ENCODE results near the gene CFD. TPM values are rescaled to one million over a fixed set of nuclear protein-coding genes. Genes with fewer than 3 reads are reported as not detected.
A peak's percentile ranks its signal among the peaks of the same experiment; 100 is the strongest.

CFD gene
- total RNA-seq, 6 donors from 2014 or later: 101 to 393 (median 259) TPM

DNA sequence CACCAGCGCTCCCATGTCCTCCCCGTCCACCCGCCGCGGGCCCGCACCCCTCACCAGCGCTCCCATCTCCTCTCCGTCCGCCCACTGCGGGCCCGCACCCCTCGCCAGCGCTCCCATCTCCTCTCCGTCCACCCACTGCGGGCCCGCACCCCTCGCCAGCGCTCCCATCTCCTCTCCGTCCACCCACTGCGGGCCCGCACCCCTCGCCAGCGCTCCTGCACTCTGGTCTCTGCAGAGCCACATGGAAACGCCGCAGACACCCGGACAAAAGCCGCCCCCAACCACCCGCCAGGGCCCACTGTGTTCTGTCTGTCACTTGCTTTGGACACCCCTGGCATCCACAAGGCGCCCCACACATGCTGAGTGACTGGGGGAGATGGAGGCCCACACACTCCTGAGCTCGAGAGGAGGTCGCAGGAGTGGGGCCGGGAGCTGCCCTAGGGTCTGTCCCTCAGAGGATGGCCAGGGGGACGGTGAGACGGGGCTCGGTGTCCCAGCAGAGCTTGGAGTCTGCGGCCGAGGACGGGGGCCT lies 7.4 kb downstream of the CFD start:
- 87 to 91% methylated on average over 37 of the region's 38 CpGs for WGBS, 2 donors
- peak in 1 of 2 donors; percentile 82 for DNase-seq
- H3K4me1 ChIP-seq: peaks cover 16 to 25% (median 24%) of the 10 kb centered on the region in 4 donors

DNA sequence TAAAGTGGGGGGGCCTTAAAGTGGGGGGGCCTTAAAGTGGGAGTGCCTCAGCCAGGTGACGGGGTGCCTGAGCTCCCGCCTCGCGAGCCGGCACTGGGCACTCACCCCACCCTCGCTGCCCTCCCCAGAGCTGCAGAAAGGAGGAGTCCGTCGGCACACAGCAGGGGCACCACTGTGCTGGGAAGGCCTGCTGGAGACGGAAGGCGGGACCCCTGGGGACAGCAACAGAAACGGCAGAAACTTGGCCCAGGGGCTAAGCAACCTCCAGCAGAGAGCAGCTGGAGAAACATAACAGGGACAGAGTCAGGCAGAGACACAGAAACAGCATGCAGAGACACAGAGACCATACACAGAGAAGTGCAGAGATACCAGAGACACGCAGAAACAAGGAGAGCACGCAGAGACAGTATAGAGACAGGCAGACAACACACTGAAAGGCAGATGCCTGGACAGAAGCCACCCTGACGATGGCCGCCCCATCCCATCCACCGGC lies 7.9 kb downstream of the CFD start:
- H3K9me3 ChIP-seq: no peaks in the 10 kb centered on the region
- TF ChIP-seq EP300 (IDR thresholded peaks at IDR 0.05) (no peak), POLR2A (IDR thresholded peaks at IDR 0.05) (no peak), POLR2AphosphoS5 (IDR thresholded peaks at IDR 0.05) (no peak)
- TF ChIP-seq, protein P1, sequence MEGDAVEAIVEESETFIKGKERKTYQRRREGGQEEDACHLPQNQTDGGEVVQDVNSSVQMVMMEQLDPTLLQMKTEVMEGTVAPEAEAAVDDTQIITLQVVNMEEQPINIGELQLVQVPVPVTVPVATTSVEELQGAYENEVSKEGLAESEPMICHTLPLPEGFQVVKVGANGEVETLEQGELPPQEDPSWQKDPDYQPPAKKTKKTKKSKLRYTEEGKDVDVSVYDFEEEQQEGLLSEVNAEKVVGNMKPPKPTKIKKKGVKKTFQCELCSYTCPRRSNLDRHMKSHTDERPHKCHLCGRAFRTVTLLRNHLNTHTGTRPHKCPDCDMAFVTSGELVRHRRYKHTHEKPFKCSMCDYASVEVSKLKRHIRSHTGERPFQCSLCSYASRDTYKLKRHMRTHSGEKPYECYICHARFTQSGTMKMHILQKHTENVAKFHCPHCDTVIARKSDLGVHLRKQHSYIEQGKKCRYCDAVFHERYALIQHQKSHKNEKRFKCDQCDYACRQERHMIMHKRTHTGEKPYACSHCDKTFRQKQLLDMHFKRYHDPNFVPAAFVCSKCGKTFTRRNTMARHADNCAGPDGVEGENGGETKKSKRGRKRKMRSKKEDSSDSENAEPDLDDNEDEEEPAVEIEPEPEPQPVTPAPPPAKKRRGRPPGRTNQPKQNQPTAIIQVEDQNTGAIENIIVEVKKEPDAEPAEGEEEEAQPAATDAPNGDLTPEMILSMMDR (IDR thresholded peaks at IDR 0.05): no peak
- H3K4me1 ChIP-seq: peaks cover 17 to 25% (median 25%) of the 10 kb centered on the region in 4 donors
- no peak overlapping the region for H3K27ac ChIP-seq
- no peak for DNase-seq
- peaks cover 0 to 46% (median 37%) of the 10 kb centered on the region in 4 donors for H3K36me3 ChIP-seq
- ATAC-seq (ENCODE audit: low FRiP score in 2 of 2): no peak
- no peaks in the 10 kb centered on the region for H3K27me3 ChIP-seq
- no peak overlapping the region for H3K4me3 ChIP-seq
- WGBS, 2 donors: 84 to 89% methylated on average over 12 to 16 of the region's 16 CpGs

More for the DNA sequence above, 7.4 kb downstream of the CFD start:
- Histone ChIP-seq H3K9me3 (no peaks in the 10 kb centered on the region), H3K4me3 (no peak overlapping the region), H3K27me3 (no peaks in the 10 kb centered on the region), H3K36me3 (peaks cover 0 to 43% (median 34%) of the 10 kb centered on the region in 4 donors), H3K27ac (no peak overlapping the region)
- no peak for ATAC-seq (ENCODE audit: low FRiP score in 2 of 2)
- TF ChIP-seq POLR2AphosphoS5 (IDR thresholded peaks at IDR 0.05) (no peak), POLR2A (IDR thresholded peaks at IDR 0.05) (no peak), EP300 (IDR thresholded peaks at IDR 0.05) (no peak)
- TF ChIP-seq, protein P1 (IDR thresholded peaks at IDR 0.05): no peak

DNA sequence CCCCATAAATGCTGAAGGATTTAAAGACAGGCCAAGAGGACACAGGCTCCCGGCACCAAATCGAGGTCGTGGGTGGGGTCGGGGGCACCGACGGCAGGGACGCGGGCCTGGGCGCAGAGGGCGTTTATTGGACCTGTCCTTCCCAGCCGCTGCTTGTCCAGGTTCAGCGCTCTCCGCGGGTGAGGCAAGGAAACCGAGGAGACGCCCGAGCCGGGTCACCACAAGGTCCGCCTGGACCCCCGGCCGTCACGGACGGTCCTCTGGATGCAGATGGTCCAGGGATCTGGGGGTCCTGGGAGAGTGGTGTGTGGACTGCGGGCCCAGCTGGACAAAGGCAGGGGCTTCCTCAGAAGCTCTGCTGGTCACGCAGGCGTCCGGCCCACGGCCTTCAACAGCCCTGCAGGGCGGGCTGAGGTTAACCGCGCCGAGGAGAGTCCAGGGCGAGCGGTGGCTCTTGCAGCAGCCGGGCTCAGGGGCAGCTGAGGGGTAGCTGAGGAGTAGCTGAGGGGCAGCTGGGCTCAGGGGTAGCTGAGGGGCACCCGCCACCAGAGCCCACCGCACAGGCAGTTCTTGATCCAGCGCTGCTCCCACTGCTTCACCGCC lies 8.5 kb downstream of the CFD start:
- peak in 1 of 2 donors; percentile 86 for DNase-seq
- ATAC-seq (ENCODE audit: low FRiP score in 2 of 2): no peak
- H3K9me3 ChIP-seq: no peaks in the 10 kb centered on the region
- no peak for TF ChIP-seq POLR2AphosphoS5 (IDR thresholded peaks at IDR 0.05)
- TF ChIP-seq, protein P1 (IDR thresholded peaks at IDR 0.05): no peak
- no peak for TF ChIP-seq EP300 (IDR thresholded peaks at IDR 0.05)
- TF ChIP-seq POLR2A (IDR thresholded peaks at IDR 0.05): no peak
- H3K27ac ChIP-seq: peak overlapping the region in 2 of 4 donors; percentile 60 to 83
- no peak overlapping the region for H3K4me3 ChIP-seq
- peaks cover 0 to 48% (median 37%) of the 10 kb centered on the region in 4 donors for H3K36me3 ChIP-seq
- H3K27me3 ChIP-seq: no peaks in the 10 kb centered on the region
- 93 to 97% methylated on average over 23 to 38 of the region's 39 CpGs for WGBS, 2 donors
- H3K4me1 ChIP-seq: peaks cover 15 to 26% (median 24%) of the 10 kb centered on the region in 4 donors

DNA sequence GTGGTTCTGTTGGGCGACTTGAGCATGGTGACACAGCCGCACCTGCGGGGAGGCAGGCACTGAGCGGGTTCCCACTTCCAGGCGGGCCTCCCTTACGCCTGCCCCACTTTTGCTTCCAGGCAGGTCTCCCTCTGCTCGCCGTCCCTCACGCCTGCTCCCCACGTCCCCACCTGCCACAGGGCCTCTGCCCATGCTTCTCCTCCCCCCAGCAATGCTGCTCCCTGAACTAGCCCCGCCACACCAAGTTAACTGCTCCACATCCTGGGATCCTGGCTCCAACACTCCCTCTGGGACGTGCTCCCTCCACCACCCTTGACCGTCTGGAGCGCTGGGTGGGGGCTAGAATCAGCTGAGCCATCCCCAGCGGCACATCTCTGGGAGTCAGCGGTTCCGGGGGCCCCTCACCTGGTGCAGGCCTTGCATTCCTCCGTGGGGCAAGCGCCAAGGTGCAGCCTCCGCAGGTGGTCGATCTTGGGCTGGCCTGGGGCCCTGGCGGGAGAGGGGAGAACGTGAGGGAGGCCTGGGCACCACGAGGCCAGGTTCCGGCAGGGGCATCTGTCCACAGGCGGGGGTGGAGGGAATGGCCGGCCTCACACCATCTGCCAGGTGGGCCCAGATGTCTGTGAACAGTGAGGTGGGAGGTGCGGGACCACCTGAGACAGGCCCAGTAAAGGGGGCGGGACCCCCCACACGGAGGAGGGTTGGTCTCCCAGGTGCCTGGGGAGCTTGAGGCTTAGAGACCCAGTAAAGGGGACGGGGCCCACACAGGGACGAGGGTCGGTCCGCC lies 9.2 kb downstream of the CFD start:
- Histone ChIP-seq H3K36me3 (peaks cover 0 to 52% (median 39%) of the 10 kb centered on the region in 4 donors), H3K4me1 (peaks cover 11 to 21% (median 18%) of the 10 kb centered on the region in 4 donors), H3K27me3 (no peaks in the 10 kb centered on the region), H3K9me3 (no peaks in the 10 kb centered on the region), H3K27ac (peak overlapping the region in 3 of 4 donors; percentile 60 to 83 (median 75)), H3K4me3 (no peak overlapping the region)
- DNase-seq (peak in 1 of 2 donors; percentile 80), ATAC-seq (ENCODE audit: low FRiP score in 2 of 2) (no peak)
- TF ChIP-seq POLR2A (IDR thresholded peaks at IDR 0.05) (no peak), POLR2AphosphoS5 (IDR thresholded peaks at IDR 0.05) (no peak), EP300 (IDR thresholded peaks at IDR 0.05) (no peak)
- TF ChIP-seq, protein P1 (IDR thresholded peaks at IDR 0.05): no peak
- WGBS, 2 donors: 95% methylated on average over 29 to 31 of the region's 34 CpGs
